Subcutaneous adipose tissue (tissue), 4 donors: ENCODE measurements around the gene ERC1. TPM values are rescaled to one million over a fixed set of nuclear protein-coding genes. Genes with fewer than 3 reads are reported as not detected.

Experiments used
- total RNA-seq, 4 donors: library from RNA; depleted of rRNA; stranded (reverse); fragments of >200 nt; gene quantifications; one replicate each; pipeline ENCODE4 v1.1.0, GENCODE V29; 2016
- TF ChIP-seq, protein P1 (sequence below): fragments of 450-650 bp; IDR thresholded peaks from one replicate; pipeline ENCODE4 v1.5.1; 2016; ENCODE audit warnings: low read depth, mild to moderate bottlenecking, control low read depth, antibody characterized with exemption, moderate library complexity

Gene ERC1
- total RNA-seq, 4 donors from 2014 or later, result 40.3 to 71.8 (median 62.3) TPM

DNA sequence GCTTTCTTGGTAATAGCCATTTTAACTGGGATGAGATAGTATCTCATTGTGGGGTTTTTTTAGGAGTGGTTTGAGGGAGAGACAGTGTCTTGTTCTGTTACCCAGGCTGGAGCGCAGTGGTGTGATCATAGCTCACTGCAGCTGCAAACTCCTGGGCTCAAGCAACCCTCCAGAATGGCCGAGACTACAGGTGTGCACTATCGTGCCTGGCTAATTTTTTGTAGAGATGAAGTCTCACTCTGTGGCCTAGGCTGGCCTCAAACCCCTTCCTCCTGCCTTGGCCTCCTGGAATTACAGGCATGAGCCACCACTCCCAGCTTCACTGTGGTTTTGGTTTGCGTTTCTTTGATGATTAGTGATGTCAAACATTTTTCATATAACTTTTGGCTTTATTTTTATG lies 293.6 kb downstream of the ERC1 start:
- TF ChIP-seq, protein P1, sequence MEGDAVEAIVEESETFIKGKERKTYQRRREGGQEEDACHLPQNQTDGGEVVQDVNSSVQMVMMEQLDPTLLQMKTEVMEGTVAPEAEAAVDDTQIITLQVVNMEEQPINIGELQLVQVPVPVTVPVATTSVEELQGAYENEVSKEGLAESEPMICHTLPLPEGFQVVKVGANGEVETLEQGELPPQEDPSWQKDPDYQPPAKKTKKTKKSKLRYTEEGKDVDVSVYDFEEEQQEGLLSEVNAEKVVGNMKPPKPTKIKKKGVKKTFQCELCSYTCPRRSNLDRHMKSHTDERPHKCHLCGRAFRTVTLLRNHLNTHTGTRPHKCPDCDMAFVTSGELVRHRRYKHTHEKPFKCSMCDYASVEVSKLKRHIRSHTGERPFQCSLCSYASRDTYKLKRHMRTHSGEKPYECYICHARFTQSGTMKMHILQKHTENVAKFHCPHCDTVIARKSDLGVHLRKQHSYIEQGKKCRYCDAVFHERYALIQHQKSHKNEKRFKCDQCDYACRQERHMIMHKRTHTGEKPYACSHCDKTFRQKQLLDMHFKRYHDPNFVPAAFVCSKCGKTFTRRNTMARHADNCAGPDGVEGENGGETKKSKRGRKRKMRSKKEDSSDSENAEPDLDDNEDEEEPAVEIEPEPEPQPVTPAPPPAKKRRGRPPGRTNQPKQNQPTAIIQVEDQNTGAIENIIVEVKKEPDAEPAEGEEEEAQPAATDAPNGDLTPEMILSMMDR, result no peak

DNA sequence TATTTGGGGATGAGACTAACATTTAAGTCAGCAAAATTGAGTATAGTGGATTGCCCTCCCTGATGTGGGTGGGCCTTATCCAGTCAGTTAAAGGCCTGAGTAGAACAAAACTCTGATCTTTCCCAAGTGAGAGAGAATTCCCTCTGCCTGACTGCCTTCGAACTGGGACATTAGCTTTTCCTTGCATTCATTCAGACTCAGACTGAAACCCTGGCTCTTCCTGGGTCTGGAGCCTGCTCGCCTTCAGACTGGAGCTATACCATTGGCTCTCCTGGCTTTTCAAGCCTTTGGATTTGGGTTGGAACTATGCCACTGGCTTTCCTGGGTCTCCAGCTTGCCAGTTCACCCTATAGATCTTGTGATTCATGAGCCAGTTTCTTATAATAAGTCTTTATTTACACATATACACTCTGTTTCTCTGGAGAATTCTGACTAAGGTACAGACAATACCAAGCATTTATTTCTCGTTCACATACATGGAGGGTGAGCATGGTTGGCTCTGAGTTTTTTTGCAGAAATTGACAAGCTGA lies 296.5 kb downstream of the ERC1 start:
- TF ChIP-seq, protein P1, result no peak

DNA sequence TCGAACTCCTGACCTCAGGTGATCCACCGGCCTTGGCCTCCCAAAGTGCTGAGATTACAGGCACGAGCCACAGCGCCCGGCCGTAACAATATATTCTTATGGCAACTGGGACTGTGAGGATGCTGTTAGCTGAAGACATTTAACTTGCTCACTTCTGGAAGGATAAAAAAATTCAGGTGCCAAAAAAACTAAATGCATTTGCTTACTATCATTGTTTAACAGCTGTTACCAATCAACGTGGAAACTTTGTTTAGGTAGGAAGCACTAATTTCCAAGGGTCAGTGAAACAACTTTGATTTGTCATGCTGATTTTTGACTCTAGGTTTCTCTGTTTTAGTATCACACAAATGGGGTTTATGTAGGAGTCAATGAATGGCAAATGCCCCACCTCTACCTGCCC lies 297.3 kb downstream of the ERC1 start:
- TF ChIP-seq, protein P1, result no peak

DNA sequence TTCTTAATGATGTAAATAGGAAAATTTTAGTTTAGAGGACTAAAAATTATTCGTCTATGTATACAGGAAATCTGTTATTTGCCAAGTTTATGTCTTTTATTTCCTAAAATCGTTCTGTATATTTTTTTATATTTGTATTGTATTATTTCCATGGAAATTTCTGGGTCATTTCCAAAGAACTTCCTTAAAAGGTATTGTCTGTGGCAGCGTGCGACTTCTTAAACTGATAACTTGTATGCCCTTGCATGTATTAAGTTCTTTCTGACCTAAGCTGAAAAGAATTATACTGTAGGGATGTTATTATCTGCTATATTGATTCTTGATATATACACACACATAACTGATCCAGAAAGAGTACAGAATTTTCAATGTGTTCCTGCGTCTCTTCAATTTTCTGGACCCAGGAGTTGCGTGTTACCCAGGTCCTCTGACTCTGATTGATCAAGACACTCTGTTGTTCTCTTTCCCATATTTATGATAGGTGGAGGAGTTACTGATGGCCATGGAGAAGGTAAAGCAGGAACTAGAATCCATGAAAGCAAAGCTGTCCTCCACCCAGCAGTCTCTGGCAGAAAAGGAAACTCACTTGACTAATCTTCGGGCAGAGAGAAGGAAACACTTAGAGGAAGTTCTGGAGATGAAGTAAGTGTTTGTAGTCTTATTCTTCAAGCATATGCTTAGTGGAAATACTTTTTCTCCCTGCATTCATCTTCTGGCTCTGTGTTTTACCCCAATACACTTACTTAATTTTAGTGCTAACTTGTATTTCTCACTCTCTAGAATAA lies 298.5 kb downstream of the ERC1 start:
- TF ChIP-seq, protein P1, result no peak

DNA sequence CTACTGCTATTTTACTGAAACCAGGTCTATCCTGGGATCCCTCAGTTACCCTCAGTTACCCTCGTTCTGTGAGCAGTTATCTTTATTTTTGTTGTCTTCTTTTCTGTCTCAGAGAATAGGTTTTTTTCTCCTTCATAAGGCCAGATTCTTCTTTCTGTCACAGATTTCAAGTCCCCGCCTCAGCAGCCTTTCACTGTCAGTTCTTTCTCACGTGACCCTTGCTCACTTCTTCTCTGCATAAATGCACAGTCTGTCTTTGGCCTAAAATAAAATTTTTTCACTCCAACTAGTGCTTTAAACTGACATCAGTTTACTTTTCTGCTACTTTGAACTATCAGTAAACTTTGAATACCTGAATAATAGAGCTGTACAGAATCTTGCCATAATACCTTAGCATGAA lies 299.7 kb downstream of the ERC1 start:
- TF ChIP-seq, protein P1, result no peak

DNA sequence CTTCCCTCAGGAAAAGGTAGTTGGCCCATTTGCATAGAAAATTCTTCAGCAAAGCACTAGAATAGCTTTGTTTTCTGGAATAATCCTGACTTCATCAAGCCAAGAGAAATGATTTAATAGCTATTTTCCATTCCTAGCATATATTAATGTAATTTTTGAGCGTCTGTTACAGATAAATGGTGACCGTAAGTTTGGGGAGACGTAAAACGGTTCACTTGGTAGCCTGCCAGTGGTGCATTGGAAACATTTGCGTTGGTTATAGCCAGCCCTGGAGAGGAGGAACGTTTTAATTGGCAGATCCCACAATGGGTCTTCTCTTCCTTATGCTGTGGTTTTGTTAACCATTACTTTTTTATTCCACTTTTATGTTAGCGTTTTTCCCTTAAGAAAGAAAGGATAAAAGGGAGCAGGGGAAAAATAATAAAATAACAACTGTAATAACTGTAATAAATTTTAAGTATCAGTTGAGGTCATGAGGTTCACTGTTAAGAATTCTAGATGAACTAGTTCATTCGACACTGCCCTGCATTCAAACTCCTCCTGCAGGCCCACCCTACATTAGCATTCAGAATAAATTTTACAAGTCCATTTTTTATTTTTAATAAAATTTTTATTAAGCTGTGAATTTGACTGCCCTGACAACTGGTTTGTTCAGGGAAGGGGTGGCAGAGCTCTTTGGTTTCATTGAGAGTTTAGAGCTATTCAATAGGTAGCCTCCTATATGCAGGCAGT lies 300.7 kb downstream of the ERC1 start:
- TF ChIP-seq, protein P1, result no peak

DNA sequence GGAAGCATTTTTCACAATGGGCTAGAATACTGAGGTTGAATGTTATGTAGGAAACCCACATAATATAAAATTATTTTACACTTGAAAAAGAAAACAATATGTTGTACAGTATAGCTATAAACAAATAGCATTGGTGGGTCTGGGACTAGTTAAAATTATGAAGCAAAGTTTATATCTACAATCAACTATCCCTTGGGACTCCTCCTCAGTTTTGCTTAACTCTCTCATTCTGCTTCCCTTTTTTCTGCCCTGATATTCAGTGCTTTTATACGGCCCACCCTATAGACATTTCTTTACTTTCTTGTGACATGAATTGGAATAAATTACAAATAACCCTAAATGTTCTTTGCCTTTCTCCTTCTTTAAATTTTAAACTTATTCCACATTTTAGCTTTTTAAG lies 302.9 kb downstream of the ERC1 start:
- TF ChIP-seq, protein P1, result no peak
